Neural progenitor cell (in vitro differentiated cells): ENCODE data around the gene LAMA2.

Source experiments
- CTCF ChIP-seq: fragments of 200-600 bp; sonication (generic); IDR thresholded peaks from 2 replicates; pipeline ENCODE4 v1.5.1; 2017; ENCODE audit warnings: antibody characterized with exemption, mild to moderate bottlenecking
- EZH2 ChIP-seq: fragments of 200-600 bp; sonication (generic); IDR thresholded peaks from 2 replicates; pipeline ENCODE4 v1.6.1; 2017; ENCODE audit warnings: antibody characterized with exemption, mild to moderate bottlenecking, moderate library complexity
- EZH2phosphoT487 ChIP-seq: fragments of 200-600 bp; sonication (generic); IDR thresholded peaks from 2 replicates; pipeline ENCODE4 v1.6.1; 2017; ENCODE audit warnings: antibody characterized with exemption

- TF ChIP-seq CTCF, result no peak
- TF ChIP-seq EZH2phosphoT487, result no peak
- no peak for TF ChIP-seq EZH2
Measured at GRCh38 chr6:129321303-129321702, 438.4 kb downstream of the LAMA2 start.
